ENCODE measurements around the gene KLF16.

GRCh38 chr19:1847348-1847683 is 16.1 kb downstream of the KLF16 start:
- no peak for TF ChIP-seq EZH2 (IDR thresholded peaks at IDR 0.05; ENCODE audit: low read depth, unreplicated experiment)
- no peak for TF ChIP-seq CTCF (conservative IDR thresholded peaks at IDR 0.05; ENCODE audit: low read depth in 2 of 2)

Data from GM23338 (cell line).